Neural cell (in vitro differentiated cells): ENCODE results near the gene ANXA6. TPM values are rescaled to one million over a fixed set of nuclear protein-coding genes. Genes with fewer than 3 reads are reported as not detected.

Experiments used
- H2AFZ ChIP-seq: fragments of 200-600, 300-800 bp; sonication (generic), shearing (Covaris generic); 2 replicates; pipeline ENCODE4 v1.6.0; 2014; ENCODE audit warnings: low read depth, mild to moderate bottlenecking, antibody characterized with exemption, low read length, moderate library complexity
- H3F3A ChIP-seq: fragments of 200-600 bp; shearing (Covaris generic); 2 replicates; pipeline ENCODE4 v1.6.1; 2016; ENCODE audit warnings: mild to moderate bottlenecking, moderate library complexity, mixed read lengths, antibody characterized with exemption, low read length; ENCODE audit not compliant: insufficient read depth, poor library complexity, severe bottlenecking
- H3K27ac ChIP-seq: fragments of 200-600, 300-800 bp; sonication (generic), shearing (Covaris generic); 2 replicates; pipeline ENCODE4 v1.5.1; 2014; ENCODE audit warnings: mild to moderate bottlenecking, low read length, moderate library complexity
- H3K27me3 ChIP-seq: fragments of 300-800, 200-600 bp; sonication (generic), shearing (Covaris generic); 2 replicates; pipeline ENCODE4 v1.6.0; 2014; ENCODE audit warnings: mild to moderate bottlenecking, low read depth, low read length, moderate library complexity; ENCODE audit not compliant: insufficient read depth
- H3K36me3 ChIP-seq: fragments of 300-800, 200-600 bp; sonication (generic), shearing (Covaris generic); 2 replicates; pipeline ENCODE4 v1.5.1; 2014; ENCODE audit warnings: mild to moderate bottlenecking, antibody characterized with exemption, low read length, moderate library complexity; ENCODE audit not compliant: insufficient read depth
- H3K4me2 ChIP-seq: fragments of 300-800, 200-600 bp; sonication (generic), shearing (Covaris generic); 2 replicates; pipeline ENCODE4 v1.6.0; 2014; ENCODE audit warnings: mild to moderate bottlenecking, low read length
- H3K4me3 ChIP-seq: fragments of 300-800, 200-600 bp; sonication (generic), shearing (Covaris generic); 2 replicates; pipeline ENCODE4 v1.5.1; 2014; ENCODE audit warnings: mild to moderate bottlenecking, low read length, moderate library complexity
- H3K79me2 ChIP-seq: fragments of 200-600 bp; shearing (Covaris generic); replicated peaks from 2 replicates; pipeline ENCODE4 v1.6.0; 2014; ENCODE audit warnings: mild to moderate bottlenecking, low read length, moderate library complexity; ENCODE audit not compliant: insufficient read depth
- H3K9ac ChIP-seq: fragments of 300-800, 200-600 bp; sonication (generic), shearing (Covaris generic); 2 replicates; pipeline ENCODE4 v1.6.1; 2016; ENCODE audit warnings: mild to moderate bottlenecking, low read length, mixed read lengths
- H3K9me2 ChIP-seq: fragments of 200-600 bp; shearing (Covaris generic); 2 replicates; pipeline ENCODE4 v1.6.1; 2016; ENCODE audit warnings: mild to moderate bottlenecking, low read length, mixed read lengths; ENCODE audit not compliant: insufficient read depth
- H3K9me3 ChIP-seq: fragments of 200-600, 300-800 bp; sonication (generic), shearing (Covaris generic); 2 replicates; pipeline ENCODE4 v1.6.1; 2016; ENCODE audit warnings: mild to moderate bottlenecking, mixed run types, low read length, moderate library complexity, mixed read lengths
- H4K20me1 ChIP-seq: fragments of 200-600 bp; shearing (Covaris generic); 2 replicates; pipeline ENCODE4 v1.6.1; 2016; ENCODE audit warnings: mild to moderate bottlenecking, mixed run types; ENCODE audit not compliant: insufficient read depth
- EP300 ChIP-seq: fragments of 450-650 bp; conservative IDR thresholded peaks from 2 replicates; pipeline ENCODE4 v1.6.1; 2014; ENCODE audit warnings: antibody characterized with exemption, mild to moderate bottlenecking, moderate library complexity; ENCODE audit not compliant: poor library complexity, severe bottlenecking
- EZH2 ChIP-seq: fragments of 200-600, 300-800 bp; shearing (Covaris generic), sonication (generic); IDR thresholded peaks from 2 replicates; pipeline ENCODE4 v1.6.1; 2014; ENCODE audit warnings: antibody characterized with exemption, low read length, borderline replicate concordance, mild to moderate bottlenecking; ENCODE audit not compliant: insufficient read depth, poor library complexity, severe bottlenecking
- MXI1 ChIP-seq: fragments of 450-650 bp; conservative IDR thresholded peaks from 2 replicates; pipeline ENCODE4 v1.6.1; 2014; ENCODE audit warnings: antibody characterized with exemption, mild to moderate bottlenecking; ENCODE audit not compliant: poor library complexity, severe bottlenecking
- POLR2AphosphoS5 ChIP-seq: IDR thresholded peaks from 2 replicates; pipeline ENCODE4 v1.6.1; 2012
- RAD21 ChIP-seq: fragments of 450-650 bp; conservative IDR thresholded peaks from 2 replicates; pipeline ENCODE4 v1.6.1; 2014; ENCODE audit warnings: antibody characterized with exemption, mild to moderate bottlenecking, moderate library complexity
- SMC3 ChIP-seq: fragments of 450-650 bp; conservative IDR thresholded peaks from 2 replicates; pipeline ENCODE4 v1.6.1; 2014; ENCODE audit warnings: antibody characterized with exemption, mild to moderate bottlenecking, moderate library complexity; ENCODE audit not compliant: poor library complexity
- TAF1 ChIP-seq: IDR thresholded peaks from 2 replicates; pipeline ENCODE4 v1.6.1; 2012; ENCODE audit warnings: low read depth
- polyA plus RNA-seq: library from polyadenylated mRNA; depleted of rRNA; stranded (reverse); fragments of >200 nt; gene quantifications from 2 replicates; pipeline ENCODE4 v1.2.3, GENCODE V29; 2014
- TF ChIP-seq, protein P1 (sequence below): fragments of 450-650 bp; IDR thresholded peaks from 2 replicates; pipeline ENCODE4 v1.5.1; 2014; ENCODE audit warnings: antibody characterized with exemption, mild to moderate bottlenecking, moderate library complexity; ENCODE audit not compliant: poor library complexity, severe bottlenecking
- TF ChIP-seq, protein P2 (sequence below): IDR thresholded peaks from 2 replicates; pipeline ENCODE4 v1.6.1; 2012; ENCODE audit warnings: borderline replicate concordance

The ANXA6 gene
- polyA plus RNA-seq, 1 donor from 2014 or later, result 27.5 TPM

DNA sequence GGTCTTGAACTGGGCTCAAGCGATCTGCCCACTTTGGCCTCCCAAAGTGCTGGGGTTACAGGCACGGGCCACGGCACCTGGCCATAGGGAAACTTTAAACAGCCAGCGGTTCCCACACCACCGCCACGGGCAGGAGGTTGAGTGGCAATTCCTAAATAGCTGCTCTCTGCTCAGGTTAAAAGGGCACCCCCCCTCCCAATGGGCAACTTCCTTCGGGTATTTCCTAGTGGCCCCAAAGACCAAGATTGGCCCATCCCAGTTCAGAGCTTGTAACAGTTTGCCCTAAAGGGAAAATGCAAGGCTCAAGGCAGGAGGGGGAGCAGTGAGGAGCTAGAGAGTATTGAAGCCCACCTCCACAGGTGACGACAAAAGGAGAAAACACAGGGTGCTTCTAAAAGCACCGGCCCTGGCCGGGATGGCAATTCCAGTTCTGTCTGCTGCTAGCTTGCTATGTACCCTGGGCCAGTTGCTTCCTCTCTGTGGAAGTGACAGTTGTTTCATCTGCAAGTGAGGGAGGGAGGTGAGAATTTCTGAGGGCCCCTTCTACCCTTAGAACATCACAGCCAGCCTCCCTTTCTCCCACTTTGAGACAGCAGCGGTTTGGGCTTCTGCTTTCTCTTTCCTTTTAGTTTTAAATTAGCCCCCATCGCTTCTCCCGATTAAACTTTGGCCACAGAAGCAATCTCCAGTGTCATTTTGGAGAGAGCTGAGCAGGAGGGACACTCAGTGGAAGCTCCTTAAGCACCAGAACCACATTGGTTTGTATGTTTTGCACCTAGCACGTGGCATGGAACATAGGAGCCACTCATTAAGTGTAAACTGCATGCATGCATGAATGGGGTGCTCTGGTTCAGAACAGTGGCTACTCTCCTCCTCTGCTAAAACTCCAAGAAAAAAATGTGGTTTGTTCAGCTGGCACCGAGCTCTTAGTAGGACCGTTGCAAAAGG lies 59.5 kb downstream of the ANXA6 start:
- Histone ChIP-seq H3K9ac (no peak overlapping the region), H2AFZ (no peak overlapping the region), H3K9me2 (no peaks in the 10 kb centered on the region), H3F3A (no peaks in the 10 kb centered on the region), H3K36me3 (peaks cover 6% of the 10 kb centered on the region), H3K4me2 (no peak overlapping the region), H3K27ac (no peak overlapping the region), H3K9me3 (no peaks in the 10 kb centered on the region), H3K27me3 (no peaks in the 10 kb centered on the region), H3K4me3 (no peak overlapping the region), H3K79me2 (no peaks in the 10 kb centered on the region), H4K20me1 (no peaks in the 10 kb centered on the region)
- TF ChIP-seq MXI1, result no peak

- H3K27ac ChIP-seq, result no peak overlapping the region
- H3K9ac ChIP-seq, result no peak overlapping the region
- no peaks in the 10 kb centered on the region for H3K9me3 ChIP-seq
- H3K27me3 ChIP-seq, result no peaks in the 10 kb centered on the region
- peaks cover 5% of the 10 kb centered on the region for H3K36me3 ChIP-seq
- no peaks in the 10 kb centered on the region for H3K9me2 ChIP-seq
- H2AFZ ChIP-seq, result no peak overlapping the region
- no peaks in the 10 kb centered on the region for H4K20me1 ChIP-seq
- H3K4me2 ChIP-seq, result no peak overlapping the region
- no peak overlapping the region for H3K4me3 ChIP-seq
- H3K79me2 ChIP-seq, result no peaks in the 10 kb centered on the region
- no peak for TF ChIP-seq EP300
- TF ChIP-seq RAD21, result no peak
- no peak for TF ChIP-seq SMC3
- no peak for TF ChIP-seq MXI1
- no peak for TF ChIP-seq EZH2
- no peak for TF ChIP-seq POLR2AphosphoS5
- TF ChIP-seq, protein P1, sequence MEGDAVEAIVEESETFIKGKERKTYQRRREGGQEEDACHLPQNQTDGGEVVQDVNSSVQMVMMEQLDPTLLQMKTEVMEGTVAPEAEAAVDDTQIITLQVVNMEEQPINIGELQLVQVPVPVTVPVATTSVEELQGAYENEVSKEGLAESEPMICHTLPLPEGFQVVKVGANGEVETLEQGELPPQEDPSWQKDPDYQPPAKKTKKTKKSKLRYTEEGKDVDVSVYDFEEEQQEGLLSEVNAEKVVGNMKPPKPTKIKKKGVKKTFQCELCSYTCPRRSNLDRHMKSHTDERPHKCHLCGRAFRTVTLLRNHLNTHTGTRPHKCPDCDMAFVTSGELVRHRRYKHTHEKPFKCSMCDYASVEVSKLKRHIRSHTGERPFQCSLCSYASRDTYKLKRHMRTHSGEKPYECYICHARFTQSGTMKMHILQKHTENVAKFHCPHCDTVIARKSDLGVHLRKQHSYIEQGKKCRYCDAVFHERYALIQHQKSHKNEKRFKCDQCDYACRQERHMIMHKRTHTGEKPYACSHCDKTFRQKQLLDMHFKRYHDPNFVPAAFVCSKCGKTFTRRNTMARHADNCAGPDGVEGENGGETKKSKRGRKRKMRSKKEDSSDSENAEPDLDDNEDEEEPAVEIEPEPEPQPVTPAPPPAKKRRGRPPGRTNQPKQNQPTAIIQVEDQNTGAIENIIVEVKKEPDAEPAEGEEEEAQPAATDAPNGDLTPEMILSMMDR, result no peak
- no peak for TF ChIP-seq TAF1
- TF ChIP-seq, protein P2, sequence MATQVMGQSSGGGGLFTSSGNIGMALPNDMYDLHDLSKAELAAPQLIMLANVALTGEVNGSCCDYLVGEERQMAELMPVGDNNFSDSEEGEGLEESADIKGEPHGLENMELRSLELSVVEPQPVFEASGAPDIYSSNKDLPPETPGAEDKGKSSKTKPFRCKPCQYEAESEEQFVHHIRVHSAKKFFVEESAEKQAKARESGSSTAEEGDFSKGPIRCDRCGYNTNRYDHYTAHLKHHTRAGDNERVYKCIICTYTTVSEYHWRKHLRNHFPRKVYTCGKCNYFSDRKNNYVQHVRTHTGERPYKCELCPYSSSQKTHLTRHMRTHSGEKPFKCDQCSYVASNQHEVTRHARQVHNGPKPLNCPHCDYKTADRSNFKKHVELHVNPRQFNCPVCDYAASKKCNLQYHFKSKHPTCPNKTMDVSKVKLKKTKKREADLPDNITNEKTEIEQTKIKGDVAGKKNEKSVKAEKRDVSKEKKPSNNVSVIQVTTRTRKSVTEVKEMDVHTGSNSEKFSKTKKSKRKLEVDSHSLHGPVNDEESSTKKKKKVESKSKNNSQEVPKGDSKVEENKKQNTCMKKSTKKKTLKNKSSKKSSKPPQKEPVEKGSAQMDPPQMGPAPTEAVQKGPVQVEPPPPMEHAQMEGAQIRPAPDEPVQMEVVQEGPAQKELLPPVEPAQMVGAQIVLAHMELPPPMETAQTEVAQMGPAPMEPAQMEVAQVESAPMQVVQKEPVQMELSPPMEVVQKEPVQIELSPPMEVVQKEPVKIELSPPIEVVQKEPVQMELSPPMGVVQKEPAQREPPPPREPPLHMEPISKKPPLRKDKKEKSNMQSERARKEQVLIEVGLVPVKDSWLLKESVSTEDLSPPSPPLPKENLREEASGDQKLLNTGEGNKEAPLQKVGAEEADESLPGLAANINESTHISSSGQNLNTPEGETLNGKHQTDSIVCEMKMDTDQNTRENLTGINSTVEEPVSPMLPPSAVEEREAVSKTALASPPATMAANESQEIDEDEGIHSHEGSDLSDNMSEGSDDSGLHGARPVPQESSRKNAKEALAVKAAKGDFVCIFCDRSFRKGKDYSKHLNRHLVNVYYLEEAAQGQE, result no peak
- no peaks in the 10 kb centered on the region for H3F3A ChIP-seq
These were observed 60.5 kb downstream of the ANXA6 start for GRCh38 chr5:151097061-151097460.

- no peak for TF ChIP-seq EZH2
- TF ChIP-seq POLR2AphosphoS5, result no peak
- TF ChIP-seq MXI1, result no peak
- no peak for TF ChIP-seq SMC3
- TF ChIP-seq, protein P2, result no peak
- TF ChIP-seq RAD21, result no peak
- no peak for TF ChIP-seq TAF1
- TF ChIP-seq EP300, result no peak
- TF ChIP-seq, protein P1, result no peak
- Histone ChIP-seq H3K4me3 (no peak overlapping the region), H3K79me2 (no peaks in the 10 kb centered on the region), H3K27me3 (no peaks in the 10 kb centered on the region), H4K20me1 (no peaks in the 10 kb centered on the region), H3K9me2 (no peaks in the 10 kb centered on the region), H2AFZ (no peak overlapping the region), H3K9me3 (no peaks in the 10 kb centered on the region), H3K9ac (no peak overlapping the region), H3F3A (no peaks in the 10 kb centered on the region), H3K27ac (no peak overlapping the region), H3K4me2 (no peak overlapping the region), H3K36me3 (no peaks in the 10 kb centered on the region)
These were observed 61.6 kb downstream of the ANXA6 start for GRCh38 chr5:151096001-151096373.
